Esophagus squamous epithelium (tissue), 4 donors: ENCODE measurements around the gene P2RX2.

ENCODE experiments used
- CTCF ChIP-seq, 6 experiments: fragments of 450-650 bp in 4 of 6; fragments of 200-600 bp in 2 of 6; sonication (generic) in 2 of 6; IDR thresholded peaks; one replicate each; pipeline ENCODE4 v1.5.1; 2016 to 2019; ENCODE audit warnings: antibody characterized with exemption in 6 of 6, mild to moderate bottlenecking in 4 of 6, moderate library complexity in 4 of 6
- POLR2A ChIP-seq, 4 donors: fragments of 450-650 bp; IDR thresholded peaks; one replicate each; pipeline ENCODE4 v1.6.1; 2017; ENCODE audit warnings: antibody characterized with exemption in 4 of 4, mild to moderate bottlenecking in 4 of 4, moderate library complexity in 3 of 4

- TF ChIP-seq CTCF (IDR thresholded peaks at IDR 0.05) (no peak), POLR2A (IDR thresholded peaks at IDR 0.05) (no peak)
These were observed 48.6 kb upstream of the P2RX2 start for GRCh38 chr12:132569856-132570480.
